ENCODE data around the gene TSHR.
"Not testable (repeated sequence)": the region's sequence is repeated elsewhere in the genome, so short reads cannot be mapped to it uniquely, and the experiment has no call there.

Gene TSHR

DNA sequence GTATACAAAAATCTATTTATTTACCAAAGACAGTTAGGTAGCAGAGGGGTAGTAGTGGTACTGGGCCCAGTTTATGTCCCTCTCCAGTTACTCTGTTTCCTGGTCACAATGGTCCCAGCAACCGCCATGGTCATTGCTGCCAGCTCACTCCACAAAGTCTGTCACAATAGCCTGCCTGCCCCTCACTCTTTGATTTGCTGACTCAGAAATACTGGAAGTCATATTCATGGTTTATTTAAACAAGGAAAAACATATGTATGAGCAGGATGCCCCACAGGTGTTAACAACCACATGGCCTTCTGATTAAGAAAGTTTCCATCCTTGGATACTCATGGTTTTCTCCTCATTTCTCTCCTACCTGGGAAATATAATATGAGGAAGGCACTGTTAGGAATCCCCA is 49.2 kb downstream of the TSHR start:
- no peak for DNase-seq

DNA sequence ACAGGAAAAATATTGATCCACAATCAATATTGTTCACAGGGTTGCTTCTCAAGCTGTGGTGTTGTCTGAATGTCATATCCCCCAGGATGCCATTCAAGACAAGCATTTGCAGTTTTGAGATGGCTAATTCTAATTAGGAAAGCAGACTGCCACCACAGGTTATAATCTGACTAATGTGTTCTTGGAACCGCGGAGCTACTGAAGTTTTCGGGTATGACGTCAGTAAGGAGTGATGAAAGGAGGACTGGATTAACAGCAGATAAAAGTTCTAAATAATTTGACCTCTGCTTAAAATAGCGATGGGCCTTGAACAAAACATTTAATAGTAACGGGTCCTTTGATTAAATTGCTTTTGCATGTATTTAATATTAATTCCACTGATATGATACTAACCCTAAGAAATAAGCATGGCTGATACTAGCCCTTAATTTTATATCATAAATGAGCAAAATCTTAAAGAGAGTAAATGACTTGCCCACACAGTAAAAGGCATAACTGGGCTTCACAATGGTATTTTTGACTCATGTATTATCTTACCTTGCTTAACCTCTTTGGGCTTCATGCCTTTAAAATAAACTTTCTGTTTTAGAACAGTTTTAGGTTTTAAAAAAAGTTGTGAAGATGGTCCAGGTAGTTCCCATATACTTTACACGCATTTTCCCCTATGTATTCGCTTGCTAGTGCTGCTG is 50.3 kb downstream of the TSHR start:
- no peak for DNase-seq

DNA sequence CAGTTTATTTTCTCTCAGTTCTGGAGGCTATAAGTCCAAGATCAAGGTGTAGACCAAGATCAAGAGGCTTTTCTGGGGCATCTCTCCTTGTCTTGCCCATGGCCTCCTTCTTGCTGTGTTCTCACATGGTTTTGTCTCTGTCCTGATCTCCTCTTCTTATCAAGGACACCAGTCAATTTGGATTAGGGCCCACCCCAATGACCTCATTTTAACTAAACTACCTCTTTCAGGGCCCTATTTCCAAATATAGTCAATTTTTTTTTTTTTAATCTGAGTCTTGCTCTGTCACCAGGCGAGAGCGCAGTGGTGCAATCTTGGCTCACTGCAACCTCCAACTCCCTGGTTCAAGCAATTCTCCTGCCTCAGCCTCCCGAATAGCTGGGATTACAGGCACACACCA is 50.8 kb downstream of the TSHR start:
- no peak for DNase-seq

DNA sequence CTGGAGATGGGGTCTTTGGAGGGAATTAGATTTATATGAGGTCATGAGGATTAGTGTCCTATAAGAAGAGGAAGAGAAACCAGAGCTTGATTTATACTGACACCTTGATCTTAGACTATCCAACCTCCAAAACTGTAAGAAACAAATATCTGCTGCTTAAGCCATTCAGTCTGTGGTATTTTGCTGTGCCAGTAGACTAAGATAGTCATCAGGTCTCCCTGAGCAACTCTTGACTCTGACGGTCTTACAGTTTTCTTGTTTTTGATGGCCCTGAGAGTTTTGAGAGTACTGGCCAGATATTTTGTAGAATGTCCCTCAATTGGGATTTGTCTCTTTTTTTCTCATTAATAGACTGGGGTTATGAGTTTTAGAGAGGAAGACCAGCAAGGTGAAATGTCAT is 51.7 kb downstream of the TSHR start:
- no peak for DNase-seq

- no peak for DNase-seq
Observed at GRCh38 chr14:81009346-81009745, 53.9 kb downstream of the TSHR start.

DNA sequence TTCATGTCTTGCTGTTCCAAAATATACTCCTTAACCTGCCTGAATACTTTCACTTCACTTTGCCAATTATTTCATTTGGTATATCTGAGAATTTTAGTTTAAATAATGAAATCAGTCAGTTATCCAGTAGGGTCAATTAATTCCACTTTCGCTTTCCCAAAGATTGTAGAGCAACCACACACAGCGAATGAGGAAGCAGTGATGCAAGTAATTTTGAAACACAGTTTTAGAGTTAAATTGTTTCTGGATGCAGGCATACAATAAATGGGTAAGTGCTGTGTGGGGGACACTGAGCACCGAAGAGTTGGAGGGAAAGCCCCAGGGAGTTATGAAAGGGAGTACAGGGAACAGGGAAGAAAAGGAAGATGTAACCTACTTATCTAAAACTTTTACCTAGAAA is 62.8 kb downstream of the TSHR start:
- DNase-seq, result peak; percentile 56 to 69

DNA sequence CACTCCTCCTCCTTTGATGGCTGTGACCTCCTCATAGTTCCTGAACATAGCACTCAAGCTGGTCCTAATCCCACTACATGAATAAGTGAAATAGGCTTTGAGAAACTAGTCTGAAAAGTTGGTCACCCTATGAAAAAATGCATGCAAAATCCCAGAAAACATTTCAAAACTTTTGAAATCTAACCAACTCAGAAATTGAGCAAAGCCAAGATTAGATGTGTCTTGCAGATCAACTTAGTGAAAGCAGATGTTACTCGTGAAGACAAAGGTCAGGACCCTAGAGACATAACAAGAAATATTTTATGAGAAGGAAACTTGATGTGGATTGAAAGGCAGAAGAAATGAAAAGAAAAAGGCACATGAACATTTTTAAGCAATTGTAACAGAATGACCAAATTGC is 63.3 kb downstream of the TSHR start:
- no peak for DNase-seq

DNA sequence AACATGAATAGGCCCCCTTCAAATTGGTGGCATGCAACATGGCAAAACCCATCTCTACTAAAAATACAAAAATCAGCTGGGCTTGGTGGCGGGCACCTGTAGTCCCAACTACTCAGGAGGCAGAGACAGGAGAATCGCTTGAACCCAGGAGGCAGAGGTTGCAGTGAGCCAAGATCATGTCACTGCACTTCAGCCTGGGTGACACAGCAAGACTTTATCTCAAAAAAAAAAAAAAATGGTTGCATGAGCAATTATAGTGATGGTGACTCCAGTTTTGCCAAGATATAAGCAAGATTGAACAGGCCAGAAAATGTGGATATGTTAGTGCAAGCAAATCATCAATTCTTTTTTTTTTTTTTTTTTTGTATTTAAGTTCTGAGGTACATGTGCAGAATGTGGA is 63.7 kb downstream of the TSHR start:
- not testable (repeated sequence) for DNase-seq

DNA sequence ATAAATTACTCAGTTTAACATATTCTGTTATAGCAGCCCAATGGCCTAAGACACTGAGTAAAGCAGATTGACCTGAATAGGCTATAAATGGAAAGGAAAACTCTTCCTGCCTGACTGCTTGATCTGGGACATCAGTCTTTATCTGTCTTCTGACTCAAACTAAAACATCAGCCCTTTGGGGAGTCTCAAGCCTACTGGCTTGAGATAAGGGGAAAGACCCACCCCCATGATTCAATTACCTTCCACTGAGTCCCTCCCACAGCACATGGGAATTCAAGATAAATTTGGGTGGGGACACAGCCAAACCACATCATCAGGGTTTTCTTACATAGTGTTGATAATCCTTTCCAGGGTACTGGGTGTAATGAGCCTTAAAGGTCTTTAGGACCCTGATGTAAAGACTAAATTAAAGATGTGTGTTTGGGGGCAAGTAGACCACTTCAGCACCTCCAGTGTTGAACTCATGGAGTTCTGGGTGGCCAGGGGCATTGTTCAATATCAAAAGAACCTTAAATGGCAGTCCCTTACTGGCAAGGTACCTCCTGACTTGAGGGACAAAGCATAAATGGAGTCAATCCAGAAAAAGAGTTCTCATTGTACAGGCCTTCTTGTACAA is 67.8 kb downstream of the TSHR start:
- no peak for DNase-seq

GRCh38 chr14:81028461-81028860 is 73.0 kb downstream of the TSHR start:
- DNase-seq, result peak; percentile 21 to 28

GRCh38 chr14:81031488-81031887 is 76.1 kb downstream of the TSHR start:
- DNase-seq, result no peak

- DNase-seq, result peak; percentile 91 to 92
Observed at GRCh38 chr14:81033698-81034240, 78.3 kb downstream of the TSHR start.

- DNase-seq, result peak in 1 of 2 experiments; percentile 1
Observed at GRCh38 chr14:81042438-81042837, 87.0 kb downstream of the TSHR start.

DNA sequence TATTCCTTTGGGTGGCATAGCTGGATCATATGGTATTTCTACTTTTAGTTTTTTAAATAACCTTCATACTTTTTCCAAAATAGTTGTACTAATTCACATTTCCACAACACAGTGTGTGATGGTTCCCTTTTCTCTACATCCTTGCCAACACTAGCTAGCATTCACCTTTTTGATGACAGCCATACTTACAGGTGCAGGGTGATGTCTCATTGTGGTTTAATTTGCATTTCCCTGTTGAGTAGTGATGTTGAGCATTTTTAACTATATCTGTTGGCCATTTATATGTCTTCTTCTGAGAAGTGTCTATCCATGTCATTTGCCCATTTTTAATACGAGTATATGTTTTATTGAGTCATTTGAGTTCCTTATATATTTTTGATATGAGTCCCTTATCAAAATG is 96.1 kb downstream of the TSHR start:
- no peak for DNase-seq

- not testable (repeated sequence) for DNase-seq
Observed at GRCh38 chr14:81054057-81054456, 98.6 kb downstream of the TSHR start.

- DNase-seq, result no peak
Observed at GRCh38 chr14:81055971-81056370, 100.5 kb downstream of the TSHR start.

DNA sequence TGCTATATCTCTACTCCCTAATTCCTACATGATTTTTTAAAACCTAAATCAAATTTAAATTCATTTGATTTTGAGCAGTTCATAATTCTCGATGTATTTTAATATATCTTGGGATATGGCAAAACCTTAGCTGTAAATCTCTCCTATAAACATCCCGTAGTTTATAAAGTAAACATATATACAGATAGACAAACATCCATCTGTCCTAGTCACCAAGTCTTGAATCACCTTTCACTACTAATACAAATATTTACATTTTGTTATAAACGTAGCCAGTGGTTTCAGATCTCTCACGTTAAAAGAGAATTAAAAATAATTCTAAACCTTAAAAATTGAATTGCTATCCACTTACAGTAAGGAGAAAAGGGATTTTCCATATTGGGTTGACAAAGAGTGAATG is 107.0 kb downstream of the TSHR start:
- DNase-seq, result no peak

GRCh38 chr14:81062816-81063215 is 107.4 kb downstream of the TSHR start:
- peak; percentile 63 to 78 for DNase-seq

- no peak for DNase-seq
Observed at GRCh38 chr14:81066672-81067071, 111.3 kb downstream of the TSHR start.

- no peak for DNase-seq
Observed at GRCh38 chr14:81067156-81067555, 111.7 kb downstream of the TSHR start.

DNA sequence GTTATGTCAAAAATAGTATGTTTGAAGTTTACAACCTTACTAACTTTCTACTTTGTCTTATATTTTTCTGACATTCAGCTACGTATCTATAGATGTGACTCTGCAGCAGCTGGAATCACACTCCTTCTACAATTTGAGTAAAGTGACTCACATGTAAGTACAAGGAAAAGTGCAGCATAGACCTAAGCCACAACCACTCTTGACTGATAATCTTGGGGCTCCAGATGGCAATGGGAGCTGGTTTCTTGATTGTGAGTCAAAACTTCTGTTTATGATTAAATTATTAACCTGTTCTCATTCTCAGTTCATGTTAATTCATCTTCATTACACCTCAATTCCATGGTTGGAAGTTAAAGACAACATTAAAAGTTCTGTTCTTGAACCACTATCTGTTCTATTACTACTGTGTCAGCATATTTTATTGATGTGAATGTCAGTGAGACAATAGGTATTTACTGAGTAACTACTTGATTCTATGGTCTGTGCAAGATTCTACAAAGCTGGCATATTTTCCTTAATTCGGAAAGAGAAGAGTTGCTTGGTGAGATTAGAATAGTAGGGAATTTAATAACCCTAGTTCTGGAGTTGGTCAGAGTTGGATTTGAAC is 112.9 kb downstream of the TSHR start:
- no peak for DNase-seq

GRCh38 chr14:81070511-81070910 is 115.1 kb downstream of the TSHR start:
- no peak for DNase-seq

DNA sequence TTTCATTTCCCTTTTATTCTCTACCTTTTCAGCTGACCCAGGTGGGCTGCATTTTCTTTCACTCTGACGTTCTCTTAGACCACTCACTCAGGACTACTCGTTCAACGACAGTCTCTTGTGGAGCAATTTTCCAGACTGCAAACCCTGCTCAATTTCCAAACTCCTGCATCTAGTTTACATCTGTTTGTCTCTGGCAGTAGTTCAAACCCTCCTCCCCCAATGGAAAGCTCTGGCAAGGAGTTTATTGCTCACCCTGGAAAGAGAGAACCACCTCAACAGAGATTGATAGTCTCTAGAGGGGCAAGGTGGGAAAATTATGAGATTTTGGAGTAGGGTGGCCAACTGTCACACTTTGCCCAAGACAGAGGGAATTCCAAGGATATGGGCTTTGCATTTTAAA is 130.2 kb downstream of the TSHR start:
- DNase-seq, result no peak

DNA sequence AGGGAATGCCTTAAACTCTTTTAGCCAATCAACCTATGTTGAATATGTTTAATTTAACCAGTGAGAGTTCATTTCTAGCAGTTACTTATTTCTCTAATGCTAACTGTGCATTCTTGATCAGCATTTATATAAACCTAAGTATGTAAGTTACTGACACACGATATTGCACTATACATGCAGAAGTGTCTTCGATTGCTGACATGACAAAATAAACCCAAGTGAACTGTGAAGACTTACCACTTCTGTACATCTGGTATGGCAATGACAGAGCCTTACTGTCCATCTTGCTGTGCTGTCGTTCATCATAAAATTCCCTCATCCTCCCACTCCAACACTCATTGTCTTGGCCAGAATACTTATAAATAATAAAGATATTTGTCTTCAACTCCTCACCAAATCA is 131.8 kb downstream of the TSHR start:
- no peak for DNase-seq
